GM19043 (cell line): ENCODE results near the gene CBX5.
"Not testable (repeated sequence)": the region's sequence is repeated elsewhere in the genome, so short reads cannot be mapped to it uniquely, and the experiment has no call there.

Experiments
- ATAC-seq: cut with Tn5 transposase; IDR thresholded peaks from one replicate; pipeline ENCODE4 v1.9.1; 2021; ENCODE audit warnings: low read depth; ENCODE audit not compliant: unreplicated experiment

Gene CBX5

DNA sequence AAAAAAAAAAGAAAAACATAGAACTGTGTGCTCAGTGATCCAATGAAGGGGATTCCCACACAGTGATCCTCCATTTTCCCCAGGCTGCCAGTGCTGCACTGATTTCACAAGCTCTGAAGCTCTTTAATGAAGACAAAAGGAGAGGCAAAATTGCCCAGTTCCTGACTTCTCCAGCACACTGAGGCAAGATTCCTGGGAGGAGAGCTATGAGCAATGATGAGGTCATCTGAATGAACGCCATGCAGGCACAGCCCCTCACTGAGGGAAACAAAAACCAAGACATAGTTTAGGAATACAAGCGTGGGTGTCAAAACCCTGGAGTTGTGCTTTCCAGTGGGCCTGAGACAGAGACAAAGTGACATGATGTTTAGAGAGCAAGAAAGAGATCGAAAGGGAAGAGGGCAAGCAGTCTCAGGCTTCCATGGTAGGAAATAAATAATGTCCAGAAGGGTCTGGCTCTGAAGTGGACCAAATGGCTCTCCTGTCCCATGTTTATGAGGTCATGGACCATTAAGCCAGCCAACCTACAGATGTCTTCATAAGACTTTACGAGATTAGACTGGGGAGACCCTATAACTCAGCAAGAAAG is 50.2 kb downstream of the CBX5 start:
- ATAC-seq: no peak

DNA sequence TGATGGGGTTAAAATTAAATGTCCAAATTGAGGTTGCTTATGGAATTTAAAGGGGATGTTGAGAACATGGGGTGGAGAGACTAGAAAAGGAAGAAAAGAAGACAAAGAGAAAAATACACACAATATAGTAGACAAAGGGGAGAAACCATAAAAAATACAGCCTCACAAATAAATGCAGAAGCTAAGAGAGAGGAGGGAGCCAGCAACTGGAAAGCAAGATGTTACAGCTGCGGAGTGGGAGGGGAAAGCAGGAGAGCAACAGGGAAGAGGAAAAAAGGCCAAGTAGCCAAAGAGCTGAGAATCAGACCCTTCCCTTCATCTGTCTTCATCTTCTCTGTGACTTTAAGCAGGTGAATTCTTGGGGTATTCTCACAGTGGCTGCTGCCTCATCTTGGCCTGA is 51.5 kb downstream of the CBX5 start:
- ATAC-seq: no peak

DNA sequence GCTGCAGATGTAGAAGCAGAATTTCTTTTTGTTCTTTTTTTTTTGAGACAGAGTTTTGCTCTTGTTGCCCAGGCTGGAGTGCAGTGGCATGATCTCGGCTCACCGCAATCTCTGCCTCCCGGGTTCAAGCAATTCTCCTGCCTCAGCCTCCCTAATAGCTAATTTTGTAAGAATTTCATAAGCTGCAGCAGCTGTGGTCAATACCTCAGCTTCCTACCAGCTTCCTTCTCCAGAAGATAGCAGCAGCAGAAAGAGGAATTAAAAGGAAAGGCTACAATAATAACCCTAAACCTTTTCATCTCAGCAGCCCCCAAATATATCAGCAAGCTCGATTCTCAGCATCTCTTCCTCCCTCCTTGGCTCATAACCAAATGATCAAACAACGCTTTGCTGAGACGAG is 52.0 kb downstream of the CBX5 start:
- ATAC-seq: not testable (repeated sequence)

DNA sequence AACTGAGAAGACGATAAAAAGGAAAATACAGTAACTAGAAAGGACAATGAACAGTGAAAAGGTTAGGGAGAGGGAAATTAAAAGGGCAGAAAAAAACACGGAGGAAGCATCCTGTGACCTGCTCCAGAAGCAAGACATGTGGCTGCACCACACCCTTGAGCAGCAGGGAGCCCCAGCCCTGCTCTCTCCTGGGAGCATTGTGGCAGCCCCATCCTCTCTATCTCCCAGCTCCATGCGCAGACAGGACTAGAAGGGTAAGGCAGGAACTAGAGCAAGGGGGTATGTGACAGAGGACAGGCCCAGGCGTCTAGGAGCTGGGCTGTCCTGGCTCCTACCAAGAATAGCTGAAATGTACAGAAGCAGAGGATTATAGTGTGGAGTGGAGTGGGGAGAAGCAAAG is 52.5 kb downstream of the CBX5 start:
- no peak for ATAC-seq

DNA sequence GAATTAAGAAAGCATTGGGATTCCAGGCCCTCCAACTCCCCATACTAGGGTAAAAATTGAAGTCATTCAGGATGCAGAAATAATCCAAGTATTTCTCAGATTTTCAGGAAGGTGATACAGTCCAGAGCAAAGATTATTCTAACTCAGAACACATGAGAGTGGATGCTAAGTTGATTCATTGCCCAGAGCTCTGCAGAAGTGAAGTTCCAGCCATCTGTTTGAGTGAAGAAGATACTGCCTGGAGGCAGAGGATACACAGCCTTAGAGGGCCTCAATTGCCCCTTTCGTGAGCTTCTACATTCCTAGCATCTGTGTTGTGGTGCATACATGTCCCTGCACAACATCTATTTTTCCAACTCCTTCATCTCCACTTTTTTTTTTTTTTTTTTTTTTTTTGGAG is 54.3 kb downstream of the CBX5 start:
- ATAC-seq: no peak

DNA sequence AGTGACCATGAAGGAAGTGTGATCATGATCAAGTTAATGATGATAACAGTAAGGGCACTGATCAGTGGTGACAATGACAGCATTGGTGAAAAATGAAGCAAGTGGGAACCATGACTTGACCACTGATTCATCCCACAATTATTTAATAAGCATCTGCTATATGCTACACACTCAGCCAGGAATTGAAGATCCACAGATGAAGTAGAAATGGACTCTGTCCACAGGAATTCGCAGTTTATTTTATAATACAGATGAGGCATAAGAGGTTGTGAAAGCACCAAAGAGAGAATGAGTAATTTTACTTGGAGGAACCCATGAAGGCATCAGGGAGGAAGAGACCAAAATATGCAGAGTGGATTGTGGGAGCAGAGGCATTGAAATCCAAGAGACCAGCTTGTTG is 57.3 kb downstream of the CBX5 start:
- no peak for ATAC-seq

DNA sequence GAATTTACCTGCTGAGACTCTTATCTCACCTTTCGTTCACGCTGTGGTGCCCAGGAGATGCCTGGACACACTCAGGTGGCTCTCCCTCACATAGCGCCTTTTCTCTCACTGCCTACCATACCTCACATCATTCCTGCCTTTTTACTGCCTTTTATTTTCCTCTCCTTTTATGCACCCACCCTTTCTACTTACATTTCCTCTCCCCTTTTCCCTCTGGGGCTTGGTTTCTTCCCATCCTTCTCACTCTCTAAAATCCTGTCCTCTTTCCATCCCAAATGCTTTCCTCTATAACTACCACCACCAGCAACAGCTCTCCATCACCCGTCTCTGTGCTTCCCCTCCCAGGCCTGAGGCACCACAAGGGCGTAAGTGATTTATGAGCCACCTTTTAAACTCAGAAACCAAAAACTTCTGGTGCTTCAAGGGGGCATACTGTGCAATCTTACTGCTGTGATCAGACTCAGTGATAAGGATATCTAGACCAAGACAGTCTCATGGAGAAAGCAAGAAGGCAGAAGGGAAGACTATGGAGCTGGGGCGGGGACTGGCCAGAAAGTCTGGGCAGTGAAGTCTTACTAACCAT is 58.4 kb downstream of the CBX5 start:
- ATAC-seq: no peak

DNA sequence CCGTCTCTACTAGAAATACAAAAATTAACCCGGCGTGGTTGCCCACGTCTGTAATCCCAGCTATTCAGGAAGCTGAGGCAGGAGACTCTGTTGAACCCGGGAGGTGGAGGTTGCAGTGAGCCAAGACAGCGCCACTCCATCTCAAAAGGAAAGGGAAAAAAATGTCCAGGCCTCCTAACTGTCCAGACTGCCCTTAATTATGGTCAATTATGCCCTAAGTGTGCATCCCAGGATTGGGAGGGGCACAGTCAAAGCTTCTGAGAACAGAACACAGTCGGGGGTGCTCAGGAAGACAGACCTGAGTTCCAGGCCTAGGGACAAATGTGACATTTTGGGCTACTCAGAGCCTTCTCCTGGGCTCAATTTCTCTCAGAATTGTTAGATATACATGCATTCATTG is 59.4 kb downstream of the CBX5 start:
- no peak for ATAC-seq

DNA sequence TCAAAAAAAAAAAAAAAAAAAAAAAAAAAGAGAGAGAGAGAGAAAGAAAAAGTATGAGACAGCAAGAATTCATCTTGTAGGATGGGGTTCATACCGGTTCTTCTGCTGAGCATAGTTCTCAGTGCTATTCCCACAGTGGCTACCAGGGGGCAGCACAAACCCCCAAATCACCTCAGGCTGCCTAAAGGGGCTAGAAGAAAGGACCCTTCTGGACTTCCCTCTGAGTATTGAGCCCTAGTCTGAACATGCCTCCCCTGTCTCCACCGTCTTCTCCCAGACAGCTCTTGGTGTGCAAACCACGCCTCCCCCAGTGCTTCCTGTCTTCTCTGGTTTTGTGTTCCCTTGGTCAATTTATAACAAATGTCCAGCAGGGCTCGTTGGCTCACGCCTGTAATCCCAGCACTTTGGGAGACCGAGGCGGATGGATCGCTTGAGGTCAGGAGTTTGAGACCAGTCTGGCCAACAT is 59.8 kb downstream of the CBX5 start:
- no peak for ATAC-seq

DNA sequence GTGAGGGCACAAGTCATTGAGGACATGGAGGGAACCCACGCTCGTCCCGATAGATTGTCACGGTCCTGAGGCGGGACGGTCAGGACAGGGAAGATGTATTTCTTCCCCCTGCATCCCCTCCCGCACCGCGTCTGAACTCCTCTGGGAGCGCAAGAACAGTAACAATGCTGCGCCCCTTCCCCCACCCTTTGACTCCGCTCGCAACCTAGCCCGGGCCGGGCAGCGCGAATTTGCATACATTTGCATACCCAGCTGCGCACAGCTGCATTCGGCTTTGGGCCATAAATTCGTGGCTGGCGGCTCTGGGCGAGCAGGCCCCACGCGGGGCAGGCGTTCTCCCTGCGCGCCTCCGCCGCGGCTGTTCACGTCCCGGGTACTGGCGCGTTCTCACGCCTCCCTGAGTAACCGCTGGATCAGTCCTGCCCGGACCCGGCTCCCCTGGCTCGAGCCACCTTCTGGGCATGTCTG is 62.1 kb downstream of the CBX5 start:
- no peak for ATAC-seq

DNA sequence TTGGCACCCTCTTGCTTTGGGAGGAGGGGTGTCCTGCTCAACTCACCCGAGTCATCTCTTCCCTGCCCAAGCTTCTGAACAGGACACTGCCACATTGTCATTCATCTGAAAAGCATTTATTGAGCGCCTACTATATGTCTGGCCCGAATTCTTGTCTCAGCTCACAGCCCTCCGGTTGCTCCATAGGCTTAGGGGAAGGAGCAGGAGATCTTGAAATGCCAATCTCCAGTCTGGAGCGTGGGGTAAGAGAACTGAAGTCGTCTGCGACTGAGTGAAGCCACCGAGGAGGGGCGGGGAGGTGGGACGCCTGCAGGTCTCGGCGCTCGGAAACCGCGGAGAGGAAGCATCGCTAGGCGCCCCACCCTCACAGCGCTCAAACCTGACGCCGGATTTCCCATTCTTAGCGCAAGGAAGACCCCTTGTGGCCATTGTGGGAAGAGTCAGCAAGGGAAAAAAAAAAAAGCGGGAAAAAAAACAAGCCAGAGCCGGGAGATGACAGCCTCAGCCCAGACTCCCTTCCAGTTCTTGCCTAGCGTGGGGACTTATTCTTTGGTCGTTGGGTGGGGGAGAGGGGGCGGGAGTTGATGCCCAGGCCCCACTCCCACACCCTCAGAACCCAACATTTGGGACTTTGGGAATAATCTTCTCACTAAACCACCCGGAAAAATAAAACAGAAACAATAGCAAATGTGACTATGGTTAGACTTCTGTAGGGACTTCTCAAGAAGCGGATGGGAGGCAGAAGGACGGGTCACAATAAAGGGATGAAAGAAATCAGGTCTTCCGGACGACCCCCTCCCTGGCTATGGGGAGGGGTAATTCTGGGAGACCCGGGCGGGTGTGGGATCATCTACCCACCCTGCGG is 62.9 kb downstream of the CBX5 start:
- ATAC-seq: no peak

DNA sequence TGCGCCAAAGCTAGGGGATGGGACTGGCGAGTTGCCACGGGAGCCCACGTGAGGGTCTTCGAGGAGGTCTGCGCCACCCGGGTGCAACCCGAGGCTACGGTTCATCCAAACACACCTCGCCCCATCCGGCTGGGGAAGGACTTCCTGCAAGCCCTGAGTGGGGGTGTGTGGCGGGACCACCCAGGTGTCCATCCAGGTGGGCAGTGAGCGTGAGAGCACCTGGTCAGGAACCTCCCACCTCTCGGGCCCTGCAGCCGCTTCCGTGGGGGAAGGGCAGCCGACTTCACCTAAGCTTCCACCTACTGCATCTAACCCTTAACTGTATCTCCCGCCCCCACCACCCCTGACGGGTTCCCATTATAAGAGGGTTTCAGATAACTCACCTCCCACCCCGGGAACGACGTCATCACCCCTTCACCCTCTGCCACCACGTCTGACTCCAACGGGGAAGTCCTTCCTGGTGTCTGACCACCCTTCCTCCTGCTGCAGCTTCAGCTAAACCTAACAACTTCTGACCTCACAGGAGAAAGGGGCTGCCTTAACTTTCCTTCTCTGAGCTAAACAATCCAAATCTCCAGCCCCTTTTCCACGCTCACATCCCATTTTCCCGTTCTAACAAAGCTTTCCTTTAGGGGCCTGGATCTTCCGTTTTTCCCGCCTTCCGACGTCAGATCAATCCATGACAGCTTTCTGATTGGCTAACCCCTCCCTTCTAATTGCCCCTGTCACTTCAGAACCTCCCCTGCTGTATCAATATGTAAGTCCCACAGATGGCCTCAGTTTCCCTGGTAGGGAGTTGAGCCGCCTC is 63.7 kb downstream of the CBX5 start:
- no peak for ATAC-seq

DNA sequence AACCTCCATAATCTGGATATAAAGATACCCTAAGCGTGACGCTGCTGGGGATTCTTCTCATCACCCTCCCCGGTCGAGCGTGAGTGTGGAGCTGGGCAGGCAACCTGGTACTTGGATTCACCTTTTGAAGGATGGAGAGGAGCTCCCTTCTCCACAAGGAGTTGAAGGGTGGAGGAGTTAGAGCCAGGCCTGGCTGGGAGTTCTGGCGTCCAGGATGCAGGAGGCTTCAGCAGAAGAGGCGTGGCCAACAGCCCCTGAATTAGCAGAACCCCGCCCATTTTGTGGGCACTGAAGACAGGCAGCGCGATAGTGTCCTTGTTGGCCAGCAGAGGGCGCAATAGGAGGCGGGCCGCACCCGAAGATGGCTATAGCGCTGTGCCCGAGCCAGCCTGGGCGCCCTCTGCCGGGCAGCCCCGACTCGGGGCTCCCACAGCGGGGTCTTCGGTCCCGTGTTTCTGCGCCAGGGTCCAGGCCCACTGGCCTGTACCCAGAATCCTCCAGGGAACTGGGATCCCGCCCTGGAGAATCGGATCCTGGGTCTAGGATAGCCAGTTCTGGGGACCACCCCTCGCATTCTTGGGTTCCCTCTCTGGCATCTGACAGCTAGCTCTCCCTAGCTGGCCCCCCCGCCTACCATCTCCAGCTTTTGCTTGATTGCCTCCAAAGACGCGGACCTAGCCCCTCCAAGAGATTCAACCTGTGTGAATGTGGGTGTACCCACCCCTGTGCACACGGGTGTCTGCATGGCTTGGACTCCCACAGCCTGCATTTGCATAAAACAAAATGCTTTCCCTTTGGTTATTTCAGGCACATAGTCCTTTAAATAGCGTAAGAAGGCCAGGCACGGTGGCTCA is 65.1 kb downstream of the CBX5 start:
- peak; percentile 75 for ATAC-seq

DNA sequence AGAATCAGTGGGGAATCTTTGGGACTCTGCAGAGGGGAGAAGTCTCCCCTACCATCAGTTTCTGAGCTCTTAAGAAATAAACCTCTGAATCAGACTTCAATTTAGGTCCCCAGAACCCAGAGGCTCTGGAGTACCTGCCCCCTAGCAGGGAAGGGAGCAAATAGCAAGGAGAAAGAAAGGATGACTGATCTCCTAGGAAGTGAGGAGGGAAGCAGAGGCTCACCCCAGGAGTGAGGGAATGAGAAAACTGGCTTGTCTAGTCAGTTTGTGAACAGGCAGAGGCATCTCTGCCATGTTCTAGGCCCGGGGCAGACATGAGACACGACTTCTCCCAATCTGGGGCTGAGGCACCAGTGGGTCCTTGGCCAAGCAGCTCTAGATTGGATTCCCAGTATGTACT is 66.8 kb downstream of the CBX5 start:
- no peak for ATAC-seq

DNA sequence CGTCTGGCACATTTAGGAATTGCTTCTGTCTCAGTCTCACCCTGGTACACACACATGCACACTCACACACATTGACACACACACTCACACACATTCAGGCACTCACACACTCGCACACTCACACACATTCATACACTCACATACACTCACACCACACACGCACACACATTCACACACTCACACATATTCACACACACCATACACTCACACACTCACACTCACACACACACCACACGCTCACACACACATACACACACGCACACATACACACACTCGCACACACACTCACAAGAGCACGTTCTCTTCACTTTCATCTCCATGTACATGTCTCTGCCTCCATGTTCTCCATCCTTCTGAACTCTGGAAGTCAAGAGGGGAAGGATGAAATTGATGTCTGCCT is 68.0 kb downstream of the CBX5 start:
- no peak for ATAC-seq

DNA sequence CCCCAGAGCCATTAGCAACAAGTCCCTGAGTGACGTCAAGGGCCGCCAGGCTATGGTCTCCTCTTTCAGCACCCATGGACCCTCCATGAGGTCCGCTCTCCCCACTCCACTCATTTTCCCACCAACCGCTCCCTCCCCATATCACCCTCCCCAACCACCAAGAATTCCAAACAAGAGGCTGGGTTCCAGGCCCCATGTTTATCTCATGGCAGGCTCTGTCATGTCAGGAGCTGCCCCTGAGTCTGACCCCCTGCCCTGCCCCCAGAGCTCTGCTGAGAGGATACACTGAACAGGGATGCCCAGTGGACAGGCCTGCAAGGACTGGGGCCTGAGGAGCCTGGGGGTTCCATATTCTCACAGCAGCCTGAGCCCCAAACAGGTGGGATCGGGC is 69.5 kb downstream of the CBX5 start:
- no peak for ATAC-seq

DNA sequence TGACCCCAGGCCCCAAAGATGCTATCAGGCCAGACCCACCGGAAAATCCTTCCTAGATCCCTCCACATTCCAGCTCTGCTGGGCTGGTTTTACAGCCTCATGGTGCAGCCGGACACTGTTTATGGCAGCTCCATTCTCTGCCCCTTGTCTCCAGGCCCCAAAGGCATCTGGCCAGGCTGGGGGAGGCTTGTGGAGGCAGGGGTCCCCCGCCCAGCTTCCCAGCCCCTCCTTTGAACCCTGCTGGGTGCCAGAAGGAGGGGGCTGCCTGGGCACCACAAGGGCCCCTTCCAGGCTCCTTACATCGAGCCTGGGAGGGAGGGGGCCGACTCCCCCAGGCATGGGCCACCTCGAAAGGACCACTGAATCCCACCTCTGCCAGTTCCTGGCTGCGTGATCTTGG is 71.3 kb downstream of the CBX5 start:
- no peak for ATAC-seq

DNA sequence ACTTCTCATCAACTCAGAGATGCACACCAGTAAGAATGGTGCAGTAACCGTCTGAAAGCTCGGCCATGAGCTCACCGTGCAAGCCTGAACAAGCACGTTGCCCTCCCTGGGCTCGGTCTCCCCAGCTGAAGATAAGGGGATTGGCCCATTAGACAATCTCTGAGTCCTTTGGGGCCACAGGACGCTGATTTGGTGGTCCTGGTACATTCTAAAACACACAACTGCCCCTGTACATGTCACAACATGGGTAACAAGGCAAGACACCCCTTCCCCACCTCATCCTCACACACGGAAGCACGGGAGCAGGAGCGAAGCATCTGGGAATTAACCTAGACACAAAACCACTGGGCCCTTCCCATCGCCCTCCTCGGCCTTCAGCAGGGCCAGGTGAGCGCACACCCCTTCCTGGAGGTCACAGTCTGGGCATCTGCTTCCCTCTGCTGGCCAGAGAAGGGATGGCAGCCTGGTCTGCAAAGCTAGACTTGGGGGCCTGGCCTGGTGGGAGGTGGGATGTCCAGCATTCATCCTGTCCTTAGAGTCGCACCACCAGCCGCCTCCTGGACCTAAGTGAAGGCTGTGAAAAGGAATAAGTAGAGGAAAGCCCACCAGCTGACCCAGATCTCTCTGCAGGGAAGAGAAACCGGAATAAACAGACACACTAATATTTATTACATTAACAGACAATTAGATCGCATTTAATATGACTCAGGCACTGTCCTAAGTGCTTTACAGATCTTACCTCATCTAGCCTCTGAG is 72.2 kb downstream of the CBX5 start:
- no peak for ATAC-seq

DNA sequence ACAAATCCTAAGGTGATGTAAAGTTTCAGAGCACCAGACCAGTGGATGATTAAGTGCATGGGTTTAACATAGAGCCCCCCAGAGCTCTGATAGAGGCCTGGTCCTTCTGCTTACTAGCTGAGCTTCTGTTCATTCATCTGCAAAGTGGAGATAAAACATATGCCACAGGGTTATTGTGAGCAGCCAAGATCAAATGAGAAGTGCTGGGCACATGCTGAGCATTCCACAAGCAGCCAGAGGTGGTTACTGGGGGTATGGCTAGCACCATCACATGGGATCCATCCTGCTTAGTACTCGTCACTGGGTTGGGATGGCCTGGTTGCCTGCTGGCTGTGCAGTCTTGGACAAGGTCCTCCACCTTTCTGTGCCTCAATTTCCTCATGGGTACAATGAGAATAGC is 73.1 kb downstream of the CBX5 start:
- ATAC-seq: no peak
